Gastrocnemius medialis (tissue), 4 donors: ENCODE data around the gene DYSF. TPM values are rescaled to one million over a fixed set of nuclear protein-coding genes. Genes with fewer than 3 reads are reported as not detected.

Experiments used
- ATAC-seq, 2 donors: fragments of 150-250 bp; one replicate each; pipeline ENCODE4 v1.9.1; 2016
- DNase-seq, 2 donors: peaks; one replicate each; pipeline ENCODE4 v3.0.0-alpha.2; 2019
- H3K27ac ChIP-seq, 4 donors: fragments of 200-600 bp; sonication (generic); 1 replicate in 1 of 4; 2 replicates in 3 of 4; pipeline ENCODE4 v1.5.1; 2016 to 2018; ENCODE audit warnings: mild to moderate bottlenecking in 2 of 4, moderate library complexity in 1 of 4
- H3K27me3 ChIP-seq, 3 donors: fragments of 200-600 bp; sonication (generic) in 2 of 3; 1 replicate in 1 of 3; 2 replicates in 2 of 3; pipeline versions ENCODE4 v1.5.1 to v1.6.0; 2016 to 2019; ENCODE audit warnings: mild to moderate bottlenecking in 1 of 3, moderate library complexity in 1 of 3
- H3K36me3 ChIP-seq, 2 donors: fragments of 200-600 bp; sonication (generic) in 1 of 2; one replicate each; pipeline ENCODE4 v1.5.1; 2017 to 2018
- H3K4me1 ChIP-seq, 2 donors: fragments of 200-600 bp; sonication (generic) in 1 of 2; one replicate each; pipeline ENCODE4 v1.5.1; 2016 to 2017; ENCODE audit warnings: mild to moderate bottlenecking in 2 of 2
- H3K4me3 ChIP-seq, 4 donors: fragments of 200-600 bp; sonication (generic) in 3 of 4; 1 replicate in 1 of 4; 2 replicates in 3 of 4; pipeline ENCODE4 v1.5.1; 2016 to 2019; ENCODE audit warnings: mild to moderate bottlenecking in 2 of 4
- H3K9me3 ChIP-seq, 3 donors: fragments of 200-600 bp; sonication (generic) in 2 of 3; 1 replicate in 1 of 3; 2 replicates in 2 of 3; pipeline ENCODE4 v1.5.1; 2016 to 2019
- POLR2A ChIP-seq, 2 donors: fragments of 450-650 bp; IDR thresholded peaks; one replicate each; pipeline ENCODE4 v1.6.1; 2017; ENCODE audit warnings: antibody characterized with exemption in 2 of 2, mild to moderate bottlenecking in 2 of 2, moderate library complexity in 2 of 2
- in situ Hi-C, 4 donors: fragments of 200-750 bp; cut with MboI; loops; one replicate each; pipeline versions ENCODE4 v1.15.0 to v1.8.0; 2017; ENCODE audit warnings: low sequenced_read_pairs in 4 of 4
- intact Hi-C: fragments of 100-400 bp; cut with DNase I; formaldehyde crosslinking; loops from one replicate; pipeline ENCODE4 v1.15.1; 2023; ENCODE audit warnings: low total_unique reads
- total RNA-seq, 4 donors: library from RNA; depleted of rRNA; stranded (reverse); fragments of >200 nt; gene quantifications; one replicate each; pipeline versions ENCODE4 v1.1.0 to v1.2.3, GENCODE V29; 2016
- TF ChIP-seq, protein P1 (sequence below), 5 experiments: fragments of 450-650 bp in 3 of 5; fragments of 200-600 bp in 2 of 5; sonication (generic) in 2 of 5; IDR thresholded peaks in 4 of 5; conservative IDR thresholded peaks in 1 of 5; 1 replicate in 4 of 5; 2 replicates in 1 of 5; pipeline ENCODE4 v1.5.1; 2016 to 2019; ENCODE audit warnings: antibody characterized with exemption in 5 of 5, mild to moderate bottlenecking in 3 of 5, moderate library complexity in 3 of 5

Gene DYSF
- total RNA-seq, 4 donors from 2014 or later: 40.7 to 267 (median 153) TPM

DNA sequence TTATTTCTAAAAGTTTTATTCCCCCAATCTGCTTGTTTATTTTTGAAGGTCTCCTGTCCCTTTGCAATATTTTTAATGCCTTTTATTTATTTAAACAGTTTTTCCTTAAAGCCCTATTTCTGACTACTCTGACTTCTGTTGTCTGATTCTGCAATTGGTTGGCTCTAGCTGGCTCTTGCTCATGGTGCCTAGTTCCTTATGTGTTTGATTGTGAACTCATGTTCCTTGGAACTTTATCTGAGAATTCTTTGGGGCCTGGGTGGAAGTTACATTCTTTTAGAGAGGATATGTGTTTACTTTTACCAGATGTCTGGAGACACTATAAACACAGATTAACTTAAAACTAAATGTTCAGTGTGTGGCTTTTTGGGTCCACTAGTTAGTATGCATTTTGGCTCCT is 175.9 kb downstream of the DYSF start:
- no peak for TF ChIP-seq POLR2A (IDR thresholded peaks at IDR 0.05)
- TF ChIP-seq, protein P1, sequence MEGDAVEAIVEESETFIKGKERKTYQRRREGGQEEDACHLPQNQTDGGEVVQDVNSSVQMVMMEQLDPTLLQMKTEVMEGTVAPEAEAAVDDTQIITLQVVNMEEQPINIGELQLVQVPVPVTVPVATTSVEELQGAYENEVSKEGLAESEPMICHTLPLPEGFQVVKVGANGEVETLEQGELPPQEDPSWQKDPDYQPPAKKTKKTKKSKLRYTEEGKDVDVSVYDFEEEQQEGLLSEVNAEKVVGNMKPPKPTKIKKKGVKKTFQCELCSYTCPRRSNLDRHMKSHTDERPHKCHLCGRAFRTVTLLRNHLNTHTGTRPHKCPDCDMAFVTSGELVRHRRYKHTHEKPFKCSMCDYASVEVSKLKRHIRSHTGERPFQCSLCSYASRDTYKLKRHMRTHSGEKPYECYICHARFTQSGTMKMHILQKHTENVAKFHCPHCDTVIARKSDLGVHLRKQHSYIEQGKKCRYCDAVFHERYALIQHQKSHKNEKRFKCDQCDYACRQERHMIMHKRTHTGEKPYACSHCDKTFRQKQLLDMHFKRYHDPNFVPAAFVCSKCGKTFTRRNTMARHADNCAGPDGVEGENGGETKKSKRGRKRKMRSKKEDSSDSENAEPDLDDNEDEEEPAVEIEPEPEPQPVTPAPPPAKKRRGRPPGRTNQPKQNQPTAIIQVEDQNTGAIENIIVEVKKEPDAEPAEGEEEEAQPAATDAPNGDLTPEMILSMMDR (IDR thresholded peaks at IDR 0.05 in 4 of 5, conservative IDR thresholded peaks at IDR 0.05 in 1 of 5): no peak
- ATAC-seq (no peak), DNase-seq (no peak)
- Histone ChIP-seq H3K27ac (no peak overlapping the region), H3K36me3 (no peaks in the 10 kb centered on the region), H3K27me3 (no peaks in the 10 kb centered on the region), H3K4me1 (peaks cover 17 to 18% of the 10 kb centered on the region in 2 donors), H3K9me3 (no peaks in the 10 kb centered on the region), H3K4me3 (no peak overlapping the region)
- intact Hi-C loops (no loop called here), in situ Hi-C loops (no loop called here)

DNA sequence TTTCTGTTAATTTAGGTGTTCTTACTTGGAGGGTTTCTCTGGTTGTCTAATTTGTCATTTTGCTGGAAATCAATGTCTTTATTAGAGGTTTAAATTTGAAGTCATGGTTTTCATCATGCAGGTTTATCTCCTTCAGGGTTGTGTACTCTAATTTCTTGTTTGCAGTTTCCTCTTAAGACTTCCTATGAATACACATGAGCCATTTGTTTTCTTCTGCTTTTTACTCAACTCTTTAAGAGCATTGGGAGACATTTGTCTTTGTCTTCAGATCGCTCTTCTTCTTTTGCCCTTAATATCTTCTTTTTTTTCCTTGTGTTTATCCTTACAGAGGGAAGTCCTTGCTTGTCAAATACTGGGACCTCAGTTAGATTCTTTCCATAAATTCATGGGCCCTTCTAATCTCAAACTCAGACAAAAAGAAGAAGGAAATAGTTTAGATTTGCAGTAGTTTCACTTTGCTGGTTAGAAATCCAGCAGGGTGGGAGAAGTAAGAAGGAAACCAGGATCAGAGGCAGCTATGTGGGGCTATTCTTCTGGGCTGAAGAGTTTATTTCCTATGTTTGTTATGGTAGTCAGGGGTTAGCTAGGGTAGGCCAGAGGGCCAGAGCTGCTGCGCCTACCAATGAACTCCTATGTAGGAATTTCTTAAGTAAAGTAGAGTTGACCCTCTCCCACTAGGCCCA is 176.6 kb downstream of the DYSF start:
- TF ChIP-seq POLR2A (IDR thresholded peaks at IDR 0.05): no peak
- TF ChIP-seq, protein P1 (IDR thresholded peaks at IDR 0.05 in 4 of 5, conservative IDR thresholded peaks at IDR 0.05 in 1 of 5): no peak
- H3K4me1 ChIP-seq: peaks cover 17 to 18% of the 10 kb centered on the region in 2 donors
- in situ Hi-C loops (no loop called here), intact Hi-C loops (no loop called here)
- no peaks in the 10 kb centered on the region for H3K27me3 ChIP-seq
- H3K9me3 ChIP-seq: no peaks in the 10 kb centered on the region
- H3K27ac ChIP-seq: no peak overlapping the region
- DNase-seq (no peak), ATAC-seq (no peak)
- H3K36me3 ChIP-seq: no peaks in the 10 kb centered on the region
- H3K4me3 ChIP-seq: no peak overlapping the region

DNA sequence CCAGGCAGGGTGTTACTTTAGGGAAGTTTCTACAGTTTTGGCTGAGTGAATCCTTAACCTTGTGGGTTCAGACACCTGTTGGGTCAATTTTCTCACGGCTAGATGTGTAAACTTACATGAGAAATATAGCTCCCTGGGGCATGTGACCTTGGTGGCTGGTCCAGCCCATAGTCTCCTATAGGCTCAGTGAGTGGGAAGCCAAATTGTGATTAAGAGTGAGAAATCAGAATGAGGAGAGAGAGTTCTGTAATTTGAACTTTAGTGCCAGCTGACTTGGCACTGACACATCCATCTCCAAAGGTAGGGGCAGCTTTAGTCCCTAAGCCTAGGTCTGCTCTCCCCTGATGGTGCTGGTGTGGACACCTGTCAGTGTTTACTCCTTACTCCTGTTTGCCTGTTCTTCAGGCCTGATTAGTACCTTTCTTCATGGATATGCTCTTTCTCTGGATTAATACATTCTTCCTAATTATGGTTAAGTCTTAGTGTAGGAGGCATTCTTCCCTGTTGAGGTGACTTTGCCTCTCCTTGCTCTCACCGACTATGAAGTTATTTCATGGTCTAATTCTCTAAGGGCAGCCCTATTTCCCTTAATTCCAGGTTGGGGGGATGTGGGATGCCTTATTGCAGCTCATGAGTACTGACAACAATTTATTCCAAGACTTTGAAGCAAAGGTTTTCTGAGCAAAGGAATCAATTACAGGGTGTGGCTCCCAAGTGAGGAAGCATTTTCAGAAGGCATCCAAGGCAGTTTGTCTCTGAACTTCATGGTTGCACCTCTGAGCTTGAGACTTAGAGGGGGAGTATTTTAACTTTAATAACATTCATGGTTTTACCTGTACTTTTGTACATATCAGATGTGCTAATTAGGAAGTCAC is 177.3 kb downstream of the DYSF start:
- ATAC-seq: peak; percentile 30 to 43
- in situ Hi-C loops (no loop called here), intact Hi-C loops (no loop called here)
- Histone ChIP-seq H3K27me3 (no peaks in the 10 kb centered on the region), H3K4me3 (no peak overlapping the region), H3K27ac (no peak overlapping the region), H3K4me1 (peaks cover 17 to 18% of the 10 kb centered on the region in 2 donors), H3K9me3 (no peaks in the 10 kb centered on the region), H3K36me3 (no peaks in the 10 kb centered on the region)
- no peak for DNase-seq
- no peak for TF ChIP-seq POLR2A (IDR thresholded peaks at IDR 0.05)
- TF ChIP-seq, protein P1 (IDR thresholded peaks at IDR 0.05 in 4 of 5, conservative IDR thresholded peaks at IDR 0.05 in 1 of 5): no peak

DNA sequence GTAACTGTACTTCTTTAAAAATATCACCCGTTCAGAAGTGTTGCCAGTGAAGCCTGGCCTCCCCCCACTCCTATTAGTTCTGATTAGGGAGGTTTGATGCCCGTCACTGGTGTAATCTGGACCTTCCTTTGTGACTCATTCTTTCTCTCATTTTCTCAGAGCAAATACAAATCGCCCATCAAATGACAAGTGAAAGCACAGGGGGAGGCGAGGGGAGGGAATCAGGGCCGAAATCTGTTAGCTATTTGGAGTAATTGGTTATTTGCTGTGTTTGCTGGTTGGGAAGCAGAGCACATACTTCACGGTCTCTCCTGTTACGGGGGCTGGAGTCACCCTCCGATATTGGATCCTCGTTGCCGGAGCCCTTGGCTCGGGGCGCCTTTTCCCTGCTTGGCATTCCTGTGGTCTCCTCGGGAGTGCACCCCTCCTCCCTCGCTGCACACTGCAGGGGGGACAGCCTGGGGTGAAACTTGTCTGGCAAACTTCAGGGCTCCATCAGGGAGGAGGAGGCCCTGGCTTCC is 178.1 kb downstream of the DYSF start:
- TF ChIP-seq, protein P1 (IDR thresholded peaks at IDR 0.05 in 4 of 5, conservative IDR thresholded peaks at IDR 0.05 in 1 of 5): no peak
- no peak for TF ChIP-seq POLR2A (IDR thresholded peaks at IDR 0.05)
- no peak for ATAC-seq

More for the DNA sequence above, 178.1 kb downstream of the DYSF start:
- H3K4me3 ChIP-seq: no peak overlapping the region
- intact Hi-C loops: no loop called here
- H3K9me3 ChIP-seq: no peaks in the 10 kb centered on the region
- in situ Hi-C loops: no loop called here
- H3K4me1 ChIP-seq: peaks cover 18 to 23% of the 10 kb centered on the region in 2 donors
- no peaks in the 10 kb centered on the region for H3K36me3 ChIP-seq
- no peak for DNase-seq
- H3K27ac ChIP-seq: no peak overlapping the region
- no peaks in the 10 kb centered on the region for H3K27me3 ChIP-seq
